ENCODE data around the gene ENOSF1. TPM values are rescaled to one million over a fixed set of nuclear protein-coding genes. Genes with fewer than 3 reads are reported as not detected.
A peak's percentile ranks its signal among the peaks of the same experiment; 100 is the strongest.

ENOSF1 gene
- total RNA-seq, 6 experiments from 2014 or later = 36.7 to 71.9 (median 58.5) TPM

DNA sequence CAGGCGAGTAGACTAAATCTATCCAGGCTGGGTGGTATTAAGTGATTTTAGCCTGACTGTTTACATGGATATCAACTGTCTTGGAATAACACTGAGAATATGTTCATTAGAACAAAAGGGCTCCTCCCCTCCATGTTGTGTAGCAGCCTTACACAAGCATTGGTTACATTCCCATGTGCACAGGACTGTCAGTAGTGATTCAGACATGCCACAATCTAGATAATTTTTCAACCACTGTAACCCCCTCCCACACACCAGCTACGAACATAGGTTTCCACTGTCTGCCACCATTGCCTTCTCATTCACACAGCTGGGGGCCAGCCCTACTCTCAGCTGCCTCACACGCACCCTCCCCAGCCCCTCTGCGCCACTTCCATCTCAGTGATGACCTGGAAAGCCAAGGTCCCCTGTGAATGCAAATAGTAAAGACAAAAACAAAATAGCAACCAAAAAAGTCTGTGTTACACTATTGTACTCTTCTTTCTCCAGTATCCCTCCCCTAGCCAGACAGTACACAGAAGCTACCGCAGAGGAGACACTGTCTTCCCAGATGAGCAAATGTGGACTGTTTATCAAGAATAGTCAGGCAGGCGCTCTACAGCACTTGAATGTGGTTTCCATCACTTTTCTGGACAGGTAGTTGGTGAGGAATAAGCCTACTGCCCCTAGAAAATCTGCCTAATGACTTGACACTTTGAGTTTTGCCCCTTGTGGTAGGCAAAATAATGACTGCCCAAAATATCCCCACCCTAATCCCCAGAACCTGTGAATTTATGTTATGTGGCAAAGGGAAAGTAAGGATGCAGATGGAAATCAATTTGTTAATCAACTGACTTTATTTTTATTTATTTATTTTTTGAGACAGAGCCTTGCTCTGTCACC is 82.9 kb downstream of the ENOSF1 start:
- no peak for TF ChIP-seq POLR2A (IDR thresholded peaks at IDR 0.05)
- TF ChIP-seq, protein P1, sequence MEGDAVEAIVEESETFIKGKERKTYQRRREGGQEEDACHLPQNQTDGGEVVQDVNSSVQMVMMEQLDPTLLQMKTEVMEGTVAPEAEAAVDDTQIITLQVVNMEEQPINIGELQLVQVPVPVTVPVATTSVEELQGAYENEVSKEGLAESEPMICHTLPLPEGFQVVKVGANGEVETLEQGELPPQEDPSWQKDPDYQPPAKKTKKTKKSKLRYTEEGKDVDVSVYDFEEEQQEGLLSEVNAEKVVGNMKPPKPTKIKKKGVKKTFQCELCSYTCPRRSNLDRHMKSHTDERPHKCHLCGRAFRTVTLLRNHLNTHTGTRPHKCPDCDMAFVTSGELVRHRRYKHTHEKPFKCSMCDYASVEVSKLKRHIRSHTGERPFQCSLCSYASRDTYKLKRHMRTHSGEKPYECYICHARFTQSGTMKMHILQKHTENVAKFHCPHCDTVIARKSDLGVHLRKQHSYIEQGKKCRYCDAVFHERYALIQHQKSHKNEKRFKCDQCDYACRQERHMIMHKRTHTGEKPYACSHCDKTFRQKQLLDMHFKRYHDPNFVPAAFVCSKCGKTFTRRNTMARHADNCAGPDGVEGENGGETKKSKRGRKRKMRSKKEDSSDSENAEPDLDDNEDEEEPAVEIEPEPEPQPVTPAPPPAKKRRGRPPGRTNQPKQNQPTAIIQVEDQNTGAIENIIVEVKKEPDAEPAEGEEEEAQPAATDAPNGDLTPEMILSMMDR (IDR thresholded peaks at IDR 0.05) = no peak
- H3K9me3 ChIP-seq = no peaks in the 10 kb centered on the region
- ATAC-seq (no peak), DNase-seq (no peak)
- H3K4me3 ChIP-seq = no peak overlapping the region
- H3K27ac ChIP-seq = no peak overlapping the region
- intact Hi-C loops (cut with DNase I) = loop anchor here in 1 of 2 donors (5.0 kb wide), 1 partner anchor 203 kb away; no protein-coding TSS in a partner anchor
- H3K27me3 ChIP-seq = no peaks in the 10 kb centered on the region
- no peaks in the 10 kb centered on the region for H3K36me3 ChIP-seq
- no peaks in the 10 kb centered on the region for H3K4me1 ChIP-seq
- 70% methylated on average over 5 of the region's 6 CpGs for WGBS (ENCODE audit: insufficient coverage, low coverage, low lambda C conversion rate, missing lambda C conversion rate)

DNA sequence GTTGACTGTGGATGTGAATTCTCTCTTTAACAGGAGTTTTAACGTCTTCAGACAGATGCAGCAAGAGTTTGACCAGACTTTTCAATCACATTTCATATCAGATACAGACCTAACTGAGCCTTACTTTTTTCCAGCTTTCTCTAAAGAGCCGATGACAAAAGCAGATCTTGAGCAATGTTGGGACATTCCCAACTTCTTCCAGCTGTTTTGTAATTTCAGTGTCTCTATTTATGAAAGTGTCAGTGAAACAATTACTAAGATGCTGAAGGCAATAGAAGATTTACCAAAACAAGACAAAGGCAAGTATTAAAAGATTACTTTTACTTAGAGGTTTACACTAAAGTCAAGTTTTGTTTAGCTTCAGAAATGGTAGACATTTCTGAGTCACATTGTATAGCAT is 85.2 kb downstream of the ENOSF1 start:
- intact Hi-C loops (cut with DNase I) = loop anchor here in 1 of 2 donors (5.0 kb wide), 1 partner anchor 205 kb away; no protein-coding TSS in a partner anchor
- ATAC-seq (no peak), DNase-seq (no peak)
- Histone ChIP-seq H3K36me3 (no peaks in the 10 kb centered on the region), H3K27me3 (no peaks in the 10 kb centered on the region), H3K9me3 (no peaks in the 10 kb centered on the region), H3K4me3 (no peak overlapping the region), H3K4me1 (no peaks in the 10 kb centered on the region), H3K27ac (no peak overlapping the region)
- WGBS (ENCODE audit: insufficient coverage, low coverage, low lambda C conversion rate, missing lambda C conversion rate) = 53% methylated on average over 2 of the region's 2 CpGs
- TF ChIP-seq, protein P1 (IDR thresholded peaks at IDR 0.05) = no peak
- no peak for TF ChIP-seq POLR2A (IDR thresholded peaks at IDR 0.05)

DNA sequence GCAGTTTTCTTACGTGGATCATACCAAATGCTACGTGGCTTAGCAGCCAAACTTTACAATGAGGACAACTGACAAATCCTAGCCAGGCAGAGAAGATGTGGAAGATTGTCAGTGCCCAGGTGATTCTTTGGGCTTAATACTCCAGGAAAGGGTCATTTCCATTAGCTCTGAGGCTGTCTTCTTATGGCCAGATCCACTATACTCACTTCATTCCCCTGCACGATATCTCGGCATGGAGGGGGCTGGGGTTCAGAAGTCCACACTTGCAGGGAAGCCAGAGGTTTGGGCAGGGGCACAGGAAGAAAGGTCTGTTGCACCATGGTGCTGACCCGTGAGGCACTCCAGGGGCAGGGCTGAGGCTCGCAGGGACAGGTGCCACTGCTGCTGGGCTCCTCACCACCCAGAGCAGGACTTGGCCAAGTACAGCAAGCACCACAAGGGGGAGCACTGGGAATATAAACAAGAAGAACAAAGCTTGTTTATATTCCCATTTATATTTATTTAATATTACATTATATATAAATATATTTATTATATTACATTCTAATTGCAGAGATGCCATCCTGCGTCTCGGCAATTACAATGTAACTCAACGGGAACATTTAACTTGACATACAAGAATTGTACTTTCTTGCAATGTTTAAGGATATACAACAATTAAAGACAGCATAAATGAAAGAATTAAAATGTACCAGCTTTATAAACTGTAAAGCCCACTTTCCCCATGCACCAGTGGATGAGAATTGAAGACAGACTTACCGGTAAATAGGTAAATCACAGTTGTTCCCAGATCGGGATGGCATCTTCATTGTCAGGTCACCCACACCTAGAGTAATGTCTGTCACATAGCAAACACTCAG is 88.4 kb downstream of the ENOSF1 start:
- DNase-seq (peak; percentile 67 to 74 (median 68)), ATAC-seq (peak; percentile 96 to 98 (median 96))
- 28% methylated on average over 10 of the region's 11 CpGs for WGBS (ENCODE audit: insufficient coverage, low coverage, low lambda C conversion rate, missing lambda C conversion rate)
- TF ChIP-seq POLR2A (IDR thresholded peaks at IDR 0.05) = no peak
- TF ChIP-seq, protein P1 (IDR thresholded peaks at IDR 0.05) = peak; percentile 34 to 82 (median 82)
- Histone ChIP-seq H3K36me3 (no peaks in the 10 kb centered on the region), H3K27me3 (no peaks in the 10 kb centered on the region), H3K9me3 (no peaks in the 10 kb centered on the region), H3K27ac (no peak overlapping the region), H3K4me1 (no peaks in the 10 kb centered on the region), H3K4me3 (no peak overlapping the region)
- intact Hi-C loops (cut with DNase I) = no loop called here

DNA sequence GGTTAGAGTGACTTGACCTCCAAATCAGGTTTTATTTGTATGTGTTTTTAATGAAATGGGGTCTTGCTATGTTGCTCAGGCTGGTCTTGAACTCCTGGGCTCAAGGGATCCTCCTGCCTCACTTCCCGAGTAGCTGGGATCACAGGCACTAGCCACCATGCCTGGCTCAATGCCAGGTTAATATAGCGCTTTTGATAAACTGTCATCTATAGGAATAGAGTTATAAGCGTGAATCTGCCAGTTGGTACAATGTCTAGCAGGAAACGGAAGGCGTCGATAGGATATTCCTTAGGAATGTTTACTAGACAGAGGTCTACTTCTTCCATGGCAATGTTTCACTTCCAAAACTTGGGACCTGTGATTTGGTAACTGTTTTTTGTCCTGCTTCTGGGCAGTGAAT is 90.1 kb downstream of the ENOSF1 start:
- intact Hi-C loops (cut with DNase I) = no loop called here
- Histone ChIP-seq H3K27me3 (no peaks in the 10 kb centered on the region), H3K9me3 (no peaks in the 10 kb centered on the region), H3K4me1 (no peaks in the 10 kb centered on the region), H3K36me3 (no peaks in the 10 kb centered on the region), H3K4me3 (no peak overlapping the region), H3K27ac (no peak overlapping the region)
- ATAC-seq (no peak), DNase-seq (no peak)
- 57% methylated on average over 6 of the region's 6 CpGs for WGBS (ENCODE audit: insufficient coverage, low coverage, low lambda C conversion rate, missing lambda C conversion rate)
- no peak for TF ChIP-seq POLR2A (IDR thresholded peaks at IDR 0.05)
- TF ChIP-seq, protein P1 (IDR thresholded peaks at IDR 0.05) = no peak

All from right lobe of liver (tissue), 6 donors.